GM12878 (cell line): ENCODE results near the gene CLDN24. TPM values are rescaled to one million over a fixed set of nuclear protein-coding genes. Genes with fewer than 3 reads are reported as not detected.

ENCODE experiments used
- ATAC-seq: fragments of 200-7000 bp; cut with Tn5 transposase; 3 replicates; pipeline ENCODE4 v1.9.1; 2020; ENCODE audit warnings: mild to moderate bottlenecking, moderate library complexity
- BruUV-seq: library from RNA; stranded (reverse); fragments of 400-500 nt; replicated peaks from 2 replicates; lab custom pipeline; 2021; lab: Mats Ljungman, UMichigan
- CTCF ChIA-PET: fragments of 300-600 bp; sonication (Branson Sonifier 250); formaldehyde crosslinking; extraction: SDS; loops from one replicate; lab custom pipeline; 2021; ENCODE audit warnings: inconsistent platforms; lab: Yijun Ruan, JAX
- POLR2A ChIA-PET: fragments of 350-600 bp; formaldehyde crosslinking; extraction: SDS; loops from one replicate; lab custom pipeline; 2021; ENCODE audit warnings: inconsistent platforms; lab: Charles Lee
- RAD21 ChIA-PET: fragments of 300-600 bp; sonication (Branson Sonifier 250); formaldehyde crosslinking; loops from one replicate; lab custom pipeline; 2023; ENCODE audit warnings: antibody characterized with exemption; ENCODE audit not compliant: unreplicated experiment; lab: Charles Lee
- SMC1A ChIA-PET: fragments of 300-600 bp; sonication (Branson Sonifier 250); formaldehyde crosslinking; loops from one replicate; lab custom pipeline; 2023; ENCODE audit not compliant: unreplicated experiment, uncharacterized antibody; lab: Charles Lee
- DNase-seq: peaks from one replicate; pipeline ENCODE4 v3.0.0-alpha.2; 2011; ENCODE audit warnings: low read depth, low spot score
- FAIRE-seq: peaks from 3 replicates; lab custom pipeline; 2011; peaks lifted over from hg19 to GRCh38; lab: Jason Lieb, UNC
- H2AFZ ChIP-seq: 2 replicates; pipeline ENCODE4 v1.6.0; 2011; ENCODE audit warnings: low read depth, low read length, control low read depth; ENCODE audit not compliant: control insufficient read depth
- H3K27ac ChIP-seq: 2 replicates; pipeline ENCODE4 v1.5.1; 2011; ENCODE audit warnings: control low read depth; ENCODE audit not compliant: control insufficient read depth, insufficient read depth
- H3K27me3 ChIP-seq, 2 experiments: replicated peaks in 1 of 2; 2 replicates each; pipeline versions ENCODE4 v1.6.0 to v1.6.1; 2011; ENCODE audit warnings: low read length in 1 of 2; ENCODE audit not compliant: control insufficient read depth in 2 of 2, insufficient read depth in 2 of 2
- H3K36me3 ChIP-seq, 2 experiments: 2 replicates each; pipeline ENCODE4 v1.5.1; 2011; ENCODE audit warnings: low read length in 1 of 2; ENCODE audit not compliant: control insufficient read depth in 2 of 2, insufficient read depth in 2 of 2
- H3K4me1 ChIP-seq: 2 replicates; pipeline ENCODE4 v1.6.1; 2011; ENCODE audit warnings: mild to moderate bottlenecking, low read length, moderate library complexity, mixed read lengths; ENCODE audit not compliant: control insufficient read depth, insufficient read depth
- H3K4me2 ChIP-seq: 2 replicates; pipeline ENCODE4 v1.6.0; 2011; ENCODE audit warnings: control low read depth; ENCODE audit not compliant: control insufficient read depth, insufficient read depth
- H3K4me3 ChIP-seq: fragments of 200-600 bp; sonication (generic); 2 replicates; pipeline ENCODE4 v1.5.1; 2016
- H3K79me2 ChIP-seq: 2 replicates; pipeline ENCODE4 v1.6.0; 2011; ENCODE audit warnings: low read length; ENCODE audit not compliant: control insufficient read depth, insufficient read depth
- H3K9ac ChIP-seq: 2 replicates; pipeline ENCODE4 v1.8.0; 2011; ENCODE audit warnings: low read length, control low read depth, mixed read lengths; ENCODE audit not compliant: control insufficient read depth, insufficient read depth
- H3K9me3 ChIP-seq: replicated peaks from 3 replicates; pipeline ENCODE4 v1.5.1; 2011; ENCODE audit warnings: mild to moderate bottlenecking, low read length; ENCODE audit not compliant: control insufficient read depth, insufficient read depth
- H4K20me1 ChIP-seq: 2 replicates; pipeline ENCODE4 v1.6.0; 2011; ENCODE audit not compliant: control insufficient read depth, insufficient read depth
- CUX1 ChIP-seq: IDR thresholded peaks from 2 replicates; pipeline ENCODE4 v1.6.1; 2012; ENCODE audit warnings: improper control_type of control experiment, low read depth, low read length; ENCODE audit not compliant: insufficient replicate concordance
- EGR1 ChIP-seq, 2 experiments: IDR thresholded peaks; 1 replicate in 1 of 2; 2 replicates in 1 of 2; pipeline ENCODE4 v1.6.1; 2011 to 2012; ENCODE audit warnings: low read depth in 2 of 2, low read length in 2 of 2, borderline replicate concordance in 1 of 2, mild to moderate bottlenecking in 1 of 2, moderate library complexity in 1 of 2
- SUPT20H ChIP-seq: IDR thresholded peaks from 2 replicates; pipeline ENCODE4 v1.6.1; 2011; ENCODE audit warnings: low read depth, mild to moderate bottlenecking, low read length, moderate library complexity, borderline replicate concordance; ENCODE audit not compliant: control insufficient read depth
- WGBS: methylation state at CpG from one replicate; pipeline ENCODE4 v1.1.6; 2016; ENCODE audit warnings: low lambda C conversion rate; ENCODE audit not compliant: insufficient replicate concordance, insufficient coverage; ENCODE audit errors: missing lambda C conversion rate; 5-methylcytosine and 5-hydroxymethylcytosine counted together
- in situ Hi-C: fragments of 300-500 bp; cut with MboI; formaldehyde crosslinking; loops from 9 replicates; pipeline ENCODE4 v1.14.3; 2018; ENCODE audit warnings: mixed read lengths
- intact Hi-C: fragments of 100-400 bp; cut with micrococcal nuclease; formaldehyde crosslinking; loops from one replicate; pipeline ENCODE4 v1.14.2; 2022; ENCODE audit not compliant: unreplicated experiment
- polyA plus RNA-seq, 11 experiments: library from polyadenylated mRNA; depleted of rRNA in 4 of 11; unstranded in 6 of 11; stranded (reverse) in 5 of 11; fragments of >200 nt; fragmentation: Nextera tagmentation in 4 of 11; fragmentation: Illumina TruSeq in 1 of 11; extraction: Ambion mirVana in 4 of 11; extraction: Trizol in 1 of 11; gene quantifications; 1 replicate in 1 of 11; 2 replicates in 10 of 11; pipeline versions ENCODE4 v1.2.1 to v1.2.3, GENCODE V29; 2011 to 2016; ENCODE audit warnings: inconsistent platforms in 2 of 11, missing spikeins in 2 of 11, low read depth in 1 of 11
- total RNA-seq, 4 experiments: library from RNA; depleted of rRNA in 3 of 4; stranded (reverse); fragments of >200 nt in 3 of 4; fragmentation: Illumina TruSeq in 1 of 4; extraction: Trizol in 1 of 4; gene quantifications; 2 replicates each; pipeline versions ENCODE4 v1.2.1 to v1.2.3, GENCODE V29; 2013 to 2021

CLDN24 gene
- total and polyA plus RNA-seq, 10 of the 15 experiments (the other 5 are each of a cell fraction or from before 2014, with no cell fraction given) = not detected

GRCh38 chr4:183289688-183290087, 32.5 kb downstream of the CLDN24 start:
- H2AFZ ChIP-seq = no peak overlapping the region
- CTCF ChIA-PET = interaction anchor here (0.6 kb wide), 1 partner anchor 111 kb away, joined by 3 read pairs; no protein-coding TSS in a partner anchor
- 46% methylated on average over 5 of the region's 5 CpGs for WGBS

More at GRCh38 chr4:183289688-183290087, 32.5 kb downstream of the CLDN24 start:
- H3K27ac ChIP-seq = no peak overlapping the region
- TF ChIP-seq SUPT20H = no peak
- TF ChIP-seq CUX1 = no peak
- no peak for TF ChIP-seq EGR1 (IDR thresholded peaks at IDR 0.05; ENCODE audit: borderline replicate concordance in 1 of 2, low read depth in 2 of 2, low read length in 2 of 2)
- no peaks in the 10 kb centered on the region for H3K79me2 ChIP-seq
- no TSS peak for BruUV-seq
- no peaks in the 10 kb centered on the region for H3K36me3 ChIP-seq
- ATAC-seq (no peak), DNase-seq (no peak), FAIRE-seq (no peak)
- no peak overlapping the region for H3K9ac ChIP-seq
- no peak overlapping the region for H3K4me3 ChIP-seq
- SMC1A ChIA-PET = no interaction called here
- RAD21 ChIA-PET = no interaction called here
- H3K4me2 ChIP-seq = no peak overlapping the region
- H3K4me1 ChIP-seq = no peaks in the 10 kb centered on the region
- no peaks in the 10 kb centered on the region for H3K9me3 ChIP-seq
- intact Hi-C loops = loop anchor here (10.0 kb wide), 1 partner anchor 215 kb away; the partner anchor contains the start of gene ING2
- in situ Hi-C loops = no loop called here
- H3K27me3 ChIP-seq = no peaks in the 10 kb centered on the region
- POLR2A ChIA-PET = interaction anchor here (0.5 kb wide), 1 partner anchor 54 kb away, joined by 3 read pairs; no protein-coding TSS in a partner anchor
- H4K20me1 ChIP-seq = no peaks in the 10 kb centered on the region
